B cell (primary cell): ENCODE data around the gene CADPS. TPM values are rescaled to one million over a fixed set of nuclear protein-coding genes. Genes with fewer than 3 reads are reported as not detected.

ENCODE experiments used
- ATAC-seq: fragments of 200-7000 bp; cut with Tn5 transposase; one replicate; pipeline ENCODE4 v1.10.0; 2021; ENCODE audit warnings: low read depth, mild to moderate bottlenecking, moderate number of reproducible peaks, moderate library complexity
- CTCF ChIA-PET: fragments of 350-600 bp; sonication (Branson Sonifier 250); formaldehyde crosslinking; loops from one replicate; lab custom pipeline; 2021; ENCODE audit warnings: antibody characterized with exemption, inconsistent platforms; lab: Charles Lee
- POLR2A ChIA-PET: fragments of 350-600 bp; sonication (Branson Sonifier 250); formaldehyde crosslinking; loops from one replicate; lab custom pipeline; 2021; ENCODE audit warnings: antibody characterized with exemption; lab: Charles Lee
- DNase-seq: peaks from one replicate; pipeline ENCODE4 v3.0.0; 2013
- H2AFZ ChIP-seq: 2 replicates; pipeline ENCODE4 v1.6.1; 2012; ENCODE audit warnings: mild to moderate bottlenecking, low read depth, low read length; ENCODE audit not compliant: insufficient read depth, poor library complexity, severe bottlenecking
- H3K27ac ChIP-seq, 2 donors: 1 replicate in 1 of 2; 2 replicates in 1 of 2; pipeline ENCODE4 v1.5.1; 2012 to 2013; ENCODE audit warnings: low read length in 2 of 2, mild to moderate bottlenecking in 2 of 2, moderate library complexity in 1 of 2
- H3K27me3 ChIP-seq, 4 experiments: fragments of 200-600 bp in 1 of 4; sonication (generic) in 1 of 4; replicated peaks in 1 of 4; 1 replicate in 2 of 4; 2 replicates in 2 of 4; pipeline versions ENCODE4 v1.6.1 to v1.7.0; 2013 to 2016; ENCODE audit warnings: low read length in 3 of 4, mild to moderate bottlenecking in 2 of 4, mixed read lengths in 1 of 4, moderate library complexity in 1 of 4; ENCODE audit not compliant: insufficient read depth in 4 of 4, control insufficient read depth in 3 of 4; ENCODE audit errors: control extremely low read depth in 1 of 4
- H3K36me3 ChIP-seq, 2 experiments: replicated peaks in 1 of 2; 1 replicate in 1 of 2; 2 replicates in 1 of 2; pipeline versions ENCODE4 v1.6.1 to v1.7.1; 2013; ENCODE audit warnings: low read length in 1 of 2; ENCODE audit not compliant: insufficient read depth in 2 of 2, control insufficient read depth in 1 of 2; ENCODE audit errors: control extremely low read depth in 1 of 2, extremely low read depth in 1 of 2
- H3K4me1 ChIP-seq, 2 donors: fragments of 200-600 bp in 1 of 2; sonication (generic) in 1 of 2; 1 replicate in 1 of 2; 2 replicates in 1 of 2; pipeline versions ENCODE4 v1.5.1 to v1.6.1; 2013 to 2017; ENCODE audit warnings: low read length in 2 of 2; ENCODE audit not compliant: control insufficient read depth in 2 of 2, insufficient read depth in 2 of 2
- H3K4me2 ChIP-seq: replicated peaks from 2 replicates; pipeline ENCODE3; 2012; ENCODE audit warnings: mild to moderate bottlenecking, low read depth, low read length; ENCODE audit not compliant: poor library complexity, severe bottlenecking
- H3K4me3 ChIP-seq, 5 experiments: fragments of 200-600 bp in 1 of 5; sonication (generic) in 1 of 5; 1 replicate in 3 of 5; 2 replicates in 2 of 5; pipeline versions ENCODE4 v1.5.1 to v1.7.0; 2011 to 2016; ENCODE audit warnings: low read length in 4 of 5, mild to moderate bottlenecking in 4 of 5, low read depth in 2 of 5, control low read depth in 1 of 5, moderate library complexity in 1 of 5; ENCODE audit not compliant: insufficient read depth in 1 of 5; ENCODE audit errors: control extremely low read depth in 1 of 5, extremely low read depth in 1 of 5
- H3K79me2 ChIP-seq: fragments of 200-600 bp; sonication (generic); one replicate; pipeline ENCODE4 v1.6.0; 2016; ENCODE audit warnings: low read length; ENCODE audit not compliant: control insufficient read depth, insufficient read depth
- H3K9ac ChIP-seq: fragments of 200-600 bp; sonication (generic); 2 replicates; pipeline ENCODE4 v1.6.1; 2017; ENCODE audit warnings: mild to moderate bottlenecking, low read length, moderate library complexity
- H3K9me3 ChIP-seq, 3 donors: one replicate each; pipeline versions ENCODE4 v1.6.1 to v1.7.1; 2013; ENCODE audit warnings: low read length in 2 of 3; ENCODE audit not compliant: control insufficient read depth in 2 of 3, insufficient read depth in 1 of 3; ENCODE audit errors: control extremely low read depth in 1 of 3
- H4K20me1 ChIP-seq: 2 replicates; pipeline ENCODE4 v1.6.0; 2012; ENCODE audit warnings: mild to moderate bottlenecking, low read length; ENCODE audit not compliant: insufficient read depth, control insufficient read depth, poor library complexity, severe bottlenecking
- H3K27ac Mint-ChIP-seq: one replicate; pipeline ENCODE4 v1.8.0; 2021; ENCODE audit warnings: mixed read lengths
- H3K27me3 Mint-ChIP-seq: one replicate; pipeline ENCODE4 v1.8.0; 2021; ENCODE audit warnings: mixed read lengths
- H3K4me1 Mint-ChIP-seq: one replicate; pipeline ENCODE4 v1.8.0; 2021; ENCODE audit warnings: mixed read lengths
- H3K4me3 Mint-ChIP-seq: one replicate; pipeline ENCODE4 v1.8.0; 2021; ENCODE audit warnings: mixed read lengths
- H3K9me3 Mint-ChIP-seq: one replicate; pipeline ENCODE4 v1.8.0; 2022; ENCODE audit warnings: mixed read lengths; ENCODE audit not compliant: insufficient read depth
- CTCF ChIP-seq: fragments of 200-600 bp; IDR thresholded peaks from one replicate; pipeline ENCODE4 v1.8.0; 2022; ENCODE audit warnings: antibody characterized with exemption, mild to moderate bottlenecking
- EZH2 ChIP-seq: IDR thresholded peaks from 2 replicates; pipeline ENCODE4 v1.6.1; 2012; ENCODE audit warnings: borderline replicate concordance, low read depth, mild to moderate bottlenecking, moderate library complexity, low read length; ENCODE audit not compliant: insufficient read depth, poor library complexity, severe bottlenecking
- WGBS: methylation state at CpG from one replicate; pipeline ENCODE4 v1.1.5; 2013; ENCODE audit warnings: missing lambda C conversion rate; ENCODE audit not compliant: insufficient coverage; 5-methylcytosine and 5-hydroxymethylcytosine counted together
- intact Hi-C: fragments of 100-400 bp; cut with micrococcal nuclease; formaldehyde crosslinking; loops from one replicate; pipeline ENCODE4 v1.10.0; 2022
- polyA plus RNA-seq: library from polyadenylated mRNA; depleted of rRNA; stranded (reverse); fragments of >200 nt; gene quantifications from 2 replicates; pipeline ENCODE4 v1.2.3, GENCODE V29; 2012
- total RNA-seq, 2 donors: library from RNA; stranded (reverse); fragments of 120-200 nt in 1 of 2; gene quantifications; 1 replicate in 1 of 2; 2 replicates in 1 of 2; pipeline versions ENCODE4 v1.2.3 to v1.2.4, GENCODE V29; 2013 to 2022

CADPS gene
- total and polyA plus RNA-seq, 2 donors (not counting 1 experiment from before 2014, with no cell fraction given) = 0.16 to 0.22 TPM

- ChIA-PET CTCF (no interaction called here), POLR2A (no interaction called here)
- H3K27me3 ChIP-seq = no peaks in the 10 kb centered on the region
- intact Hi-C loops = no loop called here
- no peak for DNase-seq
- H3K9ac ChIP-seq = no peak overlapping the region
- no peaks in the 10 kb centered on the region for H3K79me2 ChIP-seq
- Mint-ChIP-seq H3K9me3 (no peaks in the 10 kb centered on the region), H3K27me3 (no peaks in the 10 kb centered on the region), H3K4me1 (peaks cover 9% of the 10 kb centered on the region), H3K4me3 (no peak overlapping the region), H3K27ac (no peak overlapping the region)
- TF ChIP-seq EZH2 (no peak), CTCF (no peak)
- WGBS = no CpG with 5 or more reads among the region's 3 CpGs
- no peak overlapping the region for H2AFZ ChIP-seq
- H4K20me1 ChIP-seq = no peaks in the 10 kb centered on the region
- no peaks in the 10 kb centered on the region for H3K9me3 ChIP-seq
- no peaks in the 10 kb centered on the region for H3K36me3 ChIP-seq
- no peaks in the 10 kb centered on the region for H3K4me1 ChIP-seq
- no peak overlapping the region for H3K27ac ChIP-seq
- H3K4me2 ChIP-seq = no peak overlapping the region
- H3K4me3 ChIP-seq = no peak overlapping the region
- ATAC-seq = no peak
Measured at GRCh38 chr3:62812631-62813030, 62.6 kb downstream of the CADPS start.

- H3K36me3 ChIP-seq = no peaks in the 10 kb centered on the region
- no peaks in the 10 kb centered on the region for H3K79me2 ChIP-seq
- H3K9me3 ChIP-seq = no peaks in the 10 kb centered on the region
- intact Hi-C loops = no loop called here
- no peak overlapping the region for H3K4me2 ChIP-seq
- CTCF ChIA-PET = no interaction called here
- no peaks in the 10 kb centered on the region for H3K27me3 ChIP-seq
- no peak overlapping the region for H3K4me3 ChIP-seq
- no peak overlapping the region for H3K9ac ChIP-seq
- Mint-ChIP-seq H3K27ac (no peak overlapping the region), H3K4me3 (no peak overlapping the region), H3K27me3 (no peaks in the 10 kb centered on the region), H3K4me1 (no peaks in the 10 kb centered on the region), H3K9me3 (no peaks in the 10 kb centered on the region)
- no peak overlapping the region for H2AFZ ChIP-seq
- no peak overlapping the region for H3K27ac ChIP-seq
- H4K20me1 ChIP-seq = no peaks in the 10 kb centered on the region
- POLR2A ChIA-PET = no interaction called here
- TF ChIP-seq CTCF (no peak), EZH2 (no peak)
- no peaks in the 10 kb centered on the region for H3K4me1 ChIP-seq
- ATAC-seq = no peak
- DNase-seq = no peak
Measured at GRCh38 chr3:62811119-62811518, 64.1 kb downstream of the CADPS start.
